ENCODE measurements around the gene SNTN.

DNA sequence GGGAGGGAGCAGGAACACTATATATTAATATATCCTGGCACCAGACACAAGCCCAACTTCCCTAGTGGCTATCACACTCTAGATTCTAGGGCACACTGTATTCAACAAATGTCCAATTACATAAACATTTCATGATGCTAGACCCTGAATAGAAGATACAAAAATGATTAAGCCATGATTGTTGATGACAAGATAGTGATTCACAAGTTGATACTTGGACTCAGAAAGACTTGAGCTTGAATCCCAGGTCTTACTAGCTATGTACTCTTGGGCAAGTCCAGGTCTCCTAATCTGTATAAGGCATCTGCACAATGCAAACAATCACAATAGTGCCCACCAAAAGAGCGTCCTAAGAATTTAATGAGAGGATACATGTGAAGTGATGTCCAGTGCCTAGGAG, 10.0 kb upstream of the SNTN start:
- no peak for TF ChIP-seq ZNF274 (IDR thresholded peaks at IDR 0.05; ENCODE audit: low read depth, low read length)
- TF ChIP-seq YY1 (IDR thresholded peaks at IDR 0.05; ENCODE audit: insufficient read depth, insufficient read length): no peak
- TF ChIP-seq SUZ12 (IDR thresholded peaks at IDR 0.05; ENCODE audit: extremely low read depth, insufficient read depth, insufficient read length): no peak
